ENCODE results near the gene COL26A1.
A peak's percentile ranks its signal among the peaks of the same experiment; 100 is the strongest.

Gene COL26A1

DNA sequence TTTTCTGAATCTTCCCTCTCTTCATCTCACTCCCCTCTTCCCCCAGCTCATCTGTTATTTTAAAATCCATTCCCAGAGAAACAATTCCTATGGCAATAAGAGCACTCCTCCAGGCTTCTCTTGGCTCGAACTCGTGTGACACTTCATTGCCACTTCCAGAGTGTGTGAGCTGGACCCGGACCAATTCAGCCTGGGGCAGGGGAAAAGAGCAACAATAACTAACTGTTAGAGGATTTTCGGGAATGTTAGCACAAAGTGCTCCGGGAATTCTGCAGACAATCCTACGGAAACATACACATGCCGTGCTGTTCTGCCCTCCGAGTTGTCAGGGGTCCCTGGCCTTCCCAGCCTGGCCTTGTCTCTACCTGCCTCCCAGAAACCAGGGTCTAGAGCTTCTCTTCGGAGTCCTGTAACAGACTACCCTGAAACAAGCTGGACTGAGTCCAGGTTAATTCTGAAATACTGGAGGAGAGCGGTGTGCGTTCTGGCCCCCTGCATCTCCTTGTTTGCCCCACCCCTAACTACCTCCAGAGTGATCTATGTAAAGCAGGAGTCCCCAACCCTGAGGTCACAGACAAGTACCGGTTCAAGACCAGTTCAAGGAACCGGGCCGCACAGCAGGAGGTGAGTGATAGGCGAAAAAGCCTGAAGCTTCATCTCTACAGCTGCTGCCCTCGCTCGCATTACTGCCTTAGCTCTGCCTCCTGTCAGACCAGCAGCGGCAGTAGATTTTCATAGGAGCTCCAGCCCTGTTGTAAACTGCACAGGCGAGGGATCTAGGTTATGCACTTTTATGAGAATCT, 11.3 kb downstream of the COL26A1 start:
- no peak for DNase-seq (ENCODE audit: low spot score)

- no peak for DNase-seq (ENCODE audit: low spot score)
Observed at GRCh38 chr7:101374990-101375389, 12.3 kb downstream of the COL26A1 start.

DNA sequence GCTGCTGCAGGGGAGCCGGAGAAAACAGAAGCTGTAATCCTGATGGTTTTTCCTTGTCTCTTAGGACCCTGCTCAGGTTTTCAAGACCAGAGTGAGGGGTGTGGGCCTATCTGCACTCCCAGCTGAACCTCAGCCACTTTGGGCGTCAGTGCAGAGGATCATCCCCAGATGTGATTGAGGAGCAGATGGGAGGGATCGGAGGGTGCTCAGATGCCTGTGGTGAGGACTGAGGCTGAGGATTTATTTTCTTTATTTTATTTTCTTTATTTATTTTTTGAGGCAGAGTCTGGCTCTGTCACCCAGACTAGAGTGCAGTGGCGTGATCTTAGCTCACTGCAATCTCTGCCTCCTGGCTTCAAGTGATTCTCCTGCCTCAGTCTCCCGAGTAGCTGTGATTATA, 13.9 kb downstream of the COL26A1 start:
- DNase-seq (ENCODE audit: low spot score) = no peak

- no peak for DNase-seq (ENCODE audit: low spot score)
Observed at GRCh38 chr7:101377189-101377736, 14.6 kb downstream of the COL26A1 start.

GRCh38 chr7:101378751-101379174, 16.1 kb downstream of the COL26A1 start:
- no peak for DNase-seq (ENCODE audit: low spot score)

DNA sequence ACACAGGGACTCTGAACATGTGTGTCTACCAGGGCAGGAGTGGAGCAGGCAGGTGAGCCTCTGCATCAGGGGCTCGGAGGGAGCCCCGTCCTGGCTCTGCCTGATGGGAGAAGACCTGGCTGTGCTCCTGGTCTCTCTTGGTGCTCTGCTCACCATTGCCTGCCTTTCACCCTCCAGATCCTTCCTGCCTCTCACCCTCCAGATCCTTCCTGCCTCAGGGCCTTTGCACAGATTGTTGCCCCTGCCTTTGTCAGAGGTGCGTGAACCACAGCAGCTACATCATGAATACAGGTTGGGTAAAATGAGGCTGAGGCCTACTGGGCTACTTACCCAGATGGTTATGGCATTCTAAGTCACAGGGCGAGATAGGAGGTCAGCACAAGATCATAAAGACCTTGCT, 16.6 kb downstream of the COL26A1 start:
- no peak for DNase-seq (ENCODE audit: low spot score)

DNA sequence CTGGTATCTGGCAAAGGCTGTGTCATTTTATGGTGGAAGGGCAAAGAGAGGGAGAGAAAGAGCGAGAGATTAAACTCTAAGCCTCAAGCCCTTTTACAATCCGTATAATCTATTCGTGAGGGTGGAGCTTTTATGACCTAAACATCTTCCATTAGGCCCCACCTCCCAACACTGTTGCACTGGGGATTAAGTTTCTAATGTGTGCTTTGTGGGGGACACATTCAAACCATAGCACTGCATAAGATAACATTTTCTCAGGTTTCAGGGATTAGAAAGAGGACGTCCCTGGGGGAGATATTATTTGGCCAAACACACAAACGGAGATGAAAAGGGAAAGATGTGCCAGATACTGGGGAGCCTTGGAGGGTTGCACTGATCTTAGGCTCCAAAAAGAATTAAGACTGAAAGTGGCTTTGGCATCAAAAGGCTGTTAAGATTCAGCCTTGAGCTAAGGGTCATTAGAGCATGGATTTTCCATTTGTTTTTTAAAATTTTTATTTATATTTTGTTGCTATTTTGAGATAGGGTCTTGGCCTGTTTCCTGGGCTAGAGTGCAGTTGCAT, 19.0 kb downstream of the COL26A1 start:
- no peak for DNase-seq (ENCODE audit: low spot score)

GRCh38 chr7:101382937-101383336, 20.3 kb downstream of the COL26A1 start:
- no peak for DNase-seq (ENCODE audit: low spot score)

- DNase-seq (ENCODE audit: low spot score) = no peak
Observed at GRCh38 chr7:101386177-101386557, 23.5 kb downstream of the COL26A1 start.

DNA sequence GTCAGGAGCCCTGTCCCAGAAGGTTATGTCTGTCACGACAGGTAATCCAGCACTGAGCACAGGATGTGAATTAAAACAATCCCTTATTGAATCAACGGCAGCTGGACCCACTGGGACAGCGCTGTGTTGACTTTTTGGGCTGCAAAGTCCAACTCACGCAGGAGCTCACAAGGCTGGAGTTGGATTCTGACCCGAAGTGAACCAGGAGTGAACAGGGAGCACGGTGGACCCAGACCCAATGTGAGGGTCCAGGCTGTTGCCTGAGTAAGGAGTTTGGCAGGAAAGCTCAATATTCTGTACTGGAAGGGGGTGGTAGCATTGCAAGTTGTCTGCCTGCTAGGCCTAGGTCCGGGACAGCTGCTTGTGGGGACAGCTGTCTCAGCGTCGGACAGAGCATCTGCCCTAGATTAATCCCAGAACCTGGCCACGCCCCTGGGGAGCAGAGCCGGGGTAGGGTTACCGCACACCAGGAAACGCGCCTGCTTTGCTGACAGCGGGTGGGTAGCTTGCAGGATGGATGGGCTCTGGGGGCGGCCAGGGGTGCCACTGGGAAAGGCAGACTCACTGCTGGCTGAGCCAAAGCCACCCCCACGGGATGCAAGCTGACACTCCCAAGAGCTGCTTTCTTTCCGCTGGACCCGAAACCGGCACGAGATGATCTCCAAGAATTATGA, 24.0 kb downstream of the COL26A1 start:
- no peak for DNase-seq (ENCODE audit: low spot score)

- DNase-seq (ENCODE audit: low spot score) = peak; percentile 40
Observed at GRCh38 chr7:101390901-101391301, 28.2 kb downstream of the COL26A1 start.

GRCh38 chr7:101391991-101392390, 29.3 kb downstream of the COL26A1 start:
- DNase-seq (ENCODE audit: low spot score) = no peak

DNA sequence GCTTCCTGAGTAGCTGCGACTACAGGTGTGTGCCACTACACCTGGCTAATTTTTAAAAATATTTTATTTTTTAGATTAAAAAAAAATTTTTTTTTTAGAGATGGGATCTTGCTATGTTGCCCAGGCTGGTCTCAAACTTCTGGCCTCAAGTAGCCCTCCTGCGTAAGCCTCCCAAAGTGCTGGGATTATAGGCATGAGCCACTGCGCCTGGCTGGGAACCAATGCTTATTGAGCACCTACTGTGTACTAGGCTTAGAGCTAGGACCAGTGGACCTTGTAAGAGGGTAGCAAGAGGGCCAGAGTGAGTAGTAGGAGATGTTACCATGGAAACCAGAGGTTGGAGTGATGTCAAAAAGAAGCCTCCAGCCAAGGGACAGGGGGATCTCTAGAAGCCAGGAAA, 31.2 kb downstream of the COL26A1 start:
- no peak for DNase-seq (ENCODE audit: low spot score)

- DNase-seq (ENCODE audit: low spot score) = no peak
Observed at GRCh38 chr7:101395376-101395775, 32.7 kb downstream of the COL26A1 start.

GRCh38 chr7:101397243-101397642, 34.6 kb downstream of the COL26A1 start:
- DNase-seq (ENCODE audit: low spot score) = no peak

- no peak for DNase-seq (ENCODE audit: low spot score)
Observed at GRCh38 chr7:101397770-101398324, 35.2 kb downstream of the COL26A1 start.

DNA sequence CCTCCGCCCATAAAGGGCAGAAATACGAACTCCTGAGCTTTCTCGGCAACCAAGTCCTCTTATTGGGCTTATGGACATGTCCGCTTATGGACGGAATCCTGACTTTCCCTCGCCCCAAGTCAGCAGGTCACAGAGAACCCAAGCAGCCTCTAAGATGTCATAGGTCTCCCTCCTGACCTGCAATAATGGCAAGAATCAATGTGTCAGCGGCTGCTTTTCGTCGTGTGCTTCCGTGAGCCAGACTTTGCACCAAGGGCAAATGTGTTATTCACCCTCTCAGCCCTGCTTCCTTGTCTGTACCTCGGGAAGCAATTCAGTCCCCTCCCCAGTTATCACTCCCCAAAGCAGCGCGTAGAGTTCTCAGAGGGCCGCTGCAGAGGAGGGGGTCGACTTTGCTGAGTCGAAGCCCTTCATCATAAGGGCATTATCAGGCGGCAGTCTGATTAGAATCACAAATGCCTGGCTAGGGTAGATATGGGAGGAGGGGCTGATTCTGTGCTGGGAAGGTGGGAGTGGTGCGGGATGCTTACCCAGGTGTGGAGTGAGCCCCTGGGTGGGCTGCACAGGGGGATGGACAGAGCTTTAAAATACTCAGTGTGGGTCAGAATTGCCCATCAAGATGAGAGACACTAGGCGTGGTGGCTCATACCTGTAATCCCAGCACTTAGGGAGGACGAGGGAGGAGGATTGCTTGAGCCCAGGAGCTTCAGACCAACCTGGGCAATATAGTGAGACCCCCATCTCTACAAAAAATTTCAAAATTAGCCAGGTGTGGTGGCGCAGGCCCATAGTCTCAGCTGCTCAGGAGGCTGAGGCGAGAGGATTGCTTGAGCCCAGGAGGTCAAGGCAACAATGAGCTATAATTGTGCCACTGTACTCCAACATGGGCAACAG, 36.0 kb downstream of the COL26A1 start:
- DNase-seq (ENCODE audit: low spot score) = no peak

- no peak for DNase-seq (ENCODE audit: low spot score)
Observed at GRCh38 chr7:101399759-101400158, 37.1 kb downstream of the COL26A1 start.

DNA sequence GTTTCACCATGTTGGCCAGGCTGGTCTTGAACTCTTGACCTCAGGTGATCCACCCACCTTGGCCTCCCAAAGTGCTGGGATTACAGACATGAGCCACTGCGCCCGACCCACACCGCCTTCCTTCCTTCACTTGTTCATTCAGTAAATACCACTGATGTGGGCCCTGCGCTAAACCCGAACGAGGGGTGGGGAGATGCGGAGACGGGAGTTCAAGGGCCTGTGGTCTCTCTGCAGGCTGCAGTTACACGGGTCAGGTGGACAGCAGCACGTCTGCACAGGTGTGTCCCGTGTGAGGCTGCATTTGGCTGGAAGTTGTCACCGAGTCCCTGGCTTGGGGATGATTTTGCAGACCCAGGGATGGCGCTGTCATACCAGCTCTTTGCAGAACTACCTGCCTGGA, 38.1 kb downstream of the COL26A1 start:
- no peak for DNase-seq (ENCODE audit: low spot score)

- no peak for DNase-seq (ENCODE audit: low spot score)
Observed at GRCh38 chr7:101401390-101402080, 38.9 kb downstream of the COL26A1 start.

Data from CD4-positive, alpha-beta T cell treated with Interleukin-6 at 100 ng/mL for 8 hours (primary cell).